HCEC 1CT (cell line): Measurements from ENCODE around the gene LIG4.

ENCODE experiments used
- DNase-seq: peaks from one replicate; pipeline ENCODE4 v3.0.0-alpha.2; 2017

The LIG4 gene

DNA sequence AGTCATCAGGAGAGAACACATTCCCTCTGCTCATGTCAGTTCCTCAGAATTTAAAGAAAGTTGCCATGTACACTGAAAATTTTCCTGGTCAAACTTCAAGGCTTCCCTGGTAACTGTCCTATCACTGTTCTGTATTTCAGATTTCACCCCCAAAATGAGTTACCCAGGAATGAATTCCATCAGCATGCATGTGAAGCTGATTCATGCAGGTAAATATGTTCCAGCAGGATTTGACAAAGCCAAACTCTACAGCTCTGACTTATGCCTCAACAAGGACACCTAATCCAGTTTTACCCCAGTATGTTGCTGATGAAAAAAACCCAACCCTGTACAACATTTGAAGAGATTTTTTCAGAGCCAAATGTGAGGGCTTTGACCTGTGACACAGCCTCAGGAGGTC lies 21.5 kb downstream of the LIG4 start:
- peak; percentile 15 for DNase-seq

DNA sequence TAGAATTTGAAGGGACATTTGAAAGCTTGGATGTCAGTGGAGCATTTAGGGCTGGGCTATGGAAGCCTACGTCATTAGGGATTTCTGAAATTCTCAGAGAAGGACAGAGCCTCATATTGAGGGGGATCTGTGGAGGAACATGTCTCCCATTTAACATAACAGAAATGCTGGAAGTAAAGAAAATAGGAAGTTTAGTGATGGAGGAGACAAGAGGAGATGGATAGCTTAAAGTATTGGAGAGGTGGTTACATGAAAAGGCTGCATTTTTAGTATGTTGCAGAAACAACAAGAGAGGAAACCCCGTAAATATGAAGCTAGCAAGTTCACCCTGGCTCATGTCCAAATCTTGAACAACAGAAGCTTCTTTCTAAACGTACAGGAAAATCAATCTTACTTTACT lies 24.4 kb downstream of the LIG4 start:
- no peak for DNase-seq

GRCh38 chr13:108188260-108188659 lies 27.1 kb downstream of the LIG4 start:
- DNase-seq = no peak

DNA sequence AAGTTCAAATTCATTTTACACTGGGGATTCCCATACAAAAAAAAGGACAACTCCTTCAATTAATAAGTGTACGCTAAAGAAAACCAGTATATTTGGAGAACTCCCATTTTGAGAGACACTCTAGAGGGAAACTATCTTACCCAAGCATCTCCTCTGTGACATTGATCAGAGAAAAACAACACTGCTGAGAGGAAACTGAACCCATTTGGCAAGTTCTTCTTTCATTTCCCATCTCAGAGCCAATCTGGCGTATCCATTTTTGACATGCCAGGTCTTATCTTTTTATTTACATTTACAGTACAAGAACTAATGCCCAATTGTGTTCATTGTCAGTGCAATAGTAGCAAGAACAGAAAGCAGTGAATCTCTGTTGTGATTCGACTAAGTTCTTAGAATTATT lies 30.1 kb downstream of the LIG4 start:
- DNase-seq = no peak

DNA sequence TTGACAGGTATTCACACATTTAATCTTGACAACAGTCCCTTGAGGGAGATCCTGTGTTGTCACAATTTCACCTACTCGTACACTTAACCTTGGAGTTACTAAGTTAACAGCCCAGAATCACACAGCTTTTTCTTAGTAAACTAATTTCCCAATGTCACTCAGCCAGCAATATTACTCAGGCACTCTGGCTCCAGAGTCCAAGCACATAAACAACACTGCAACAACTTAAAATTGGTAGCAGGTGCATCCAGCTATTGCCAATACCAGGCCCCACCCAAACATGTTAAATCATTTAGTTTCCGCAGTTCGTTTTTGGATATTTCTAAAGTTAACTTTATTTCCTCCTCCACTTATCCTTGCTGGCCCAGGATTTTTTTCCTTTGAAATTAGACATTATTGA lies 32.7 kb downstream of the LIG4 start:
- DNase-seq = no peak

GRCh38 chr13:108178078-108178477 lies 37.3 kb downstream of the LIG4 start:
- no peak for DNase-seq

DNA sequence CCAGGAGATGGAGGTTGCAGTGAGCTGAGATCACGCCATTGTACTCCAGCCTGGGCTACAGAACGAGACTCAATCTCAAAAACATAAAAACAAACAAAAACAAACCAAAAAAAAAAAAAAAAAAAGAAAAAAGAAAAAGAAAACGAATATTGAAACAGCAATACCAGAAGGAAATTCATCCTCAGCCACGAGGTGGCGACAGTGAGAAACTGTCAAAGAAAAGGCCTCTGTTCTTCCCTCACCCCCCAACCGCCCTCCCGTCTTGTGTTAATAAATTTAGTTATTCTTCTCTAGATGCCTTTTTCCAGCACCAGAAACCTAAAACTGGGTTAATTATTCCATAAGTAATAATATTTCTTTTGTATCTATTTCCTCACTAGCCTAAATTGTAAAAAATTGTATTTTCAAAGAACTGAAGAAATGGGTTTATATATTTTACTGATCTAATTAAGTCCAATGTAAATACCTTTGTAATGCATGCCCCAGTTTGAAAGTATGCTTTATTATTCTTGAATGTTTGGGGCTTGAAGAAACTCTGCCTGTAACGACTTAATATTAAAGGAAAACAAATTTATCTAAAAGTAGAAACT lies 38.6 kb downstream of the LIG4 start:
- DNase-seq = peak; percentile 5

GRCh38 chr13:108168929-108169328 lies 46.4 kb downstream of the LIG4 start:
- DNase-seq = no peak

- peak; percentile 20 for DNase-seq
Observed at GRCh38 chr13:108166078-108166477, 49.3 kb downstream of the LIG4 start.

DNA sequence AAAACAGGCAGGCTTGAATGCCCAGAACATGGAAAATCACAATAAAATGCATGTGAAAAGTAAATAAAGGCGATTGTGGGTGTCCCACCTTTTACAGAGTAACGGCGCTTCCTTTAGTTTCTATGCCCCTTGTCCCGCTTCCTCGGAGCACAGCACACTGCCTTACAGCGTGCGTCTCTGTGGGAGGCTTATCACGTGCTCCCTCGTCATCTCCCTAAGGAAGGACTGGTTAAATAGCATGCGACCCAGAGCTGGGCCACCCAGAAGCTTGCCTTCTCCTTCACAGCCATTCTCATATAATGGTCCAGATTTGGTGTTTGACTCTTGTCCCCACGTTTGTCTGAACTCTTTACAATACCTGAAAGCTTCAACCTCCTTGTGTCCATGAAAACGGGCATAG lies 56.6 kb downstream of the LIG4 start:
- DNase-seq = no peak
